Putamen (tissue), 1 donor: ENCODE data around the gene MUCL1.

Experiments
- DNase-seq: peaks from one replicate; pipeline ENCODE4 v3.0.0-alpha.2; 2016; ENCODE audit warnings: low spot score

Gene MUCL1

DNA sequence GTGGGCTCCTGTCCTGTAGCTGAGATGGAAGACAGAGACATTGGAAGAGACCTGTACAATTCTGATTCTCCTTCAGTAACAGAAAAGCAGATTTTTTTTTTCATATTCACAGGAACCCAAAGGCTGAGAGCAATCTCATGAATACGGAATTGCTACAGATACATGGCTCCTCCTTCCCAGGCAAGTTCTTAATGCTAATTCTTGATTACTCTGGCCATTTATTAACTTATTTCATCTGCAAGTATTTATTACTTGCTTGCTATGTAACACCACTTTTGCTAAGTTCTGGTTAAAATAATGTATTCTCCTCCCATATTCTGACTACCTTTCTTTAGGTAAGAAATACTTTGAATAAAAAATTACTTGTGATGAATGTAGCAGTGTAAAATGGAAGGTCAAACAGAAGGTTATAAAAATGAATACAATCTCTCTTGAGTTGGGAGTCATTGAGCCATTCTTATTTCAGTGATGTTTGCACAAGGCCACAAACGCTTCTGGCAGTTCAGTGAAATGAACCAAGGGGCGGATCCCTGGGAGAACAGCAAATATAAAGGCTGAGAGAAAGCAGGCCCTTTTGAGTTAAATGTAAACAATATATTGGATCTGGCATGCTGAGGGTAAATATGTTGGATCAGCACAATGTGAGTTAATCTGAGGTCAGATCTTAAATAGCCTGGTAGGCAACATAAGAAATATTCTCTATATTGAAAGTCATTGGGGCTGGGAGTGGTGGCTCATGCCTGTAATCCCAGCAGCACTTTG is 37.6 kb downstream of the MUCL1 start:
- DNase-seq: no peak
